Body of pancreas (tissue), 4 donors: ENCODE data around the gene SLIRP.

Experiments used
- POLR2A ChIP-seq, 3 donors: fragments of 450-650 bp; IDR thresholded peaks; one replicate each; pipeline ENCODE4 v1.6.1; 2016; ENCODE audit warnings: antibody characterized with exemption in 3 of 3, mild to moderate bottlenecking in 2 of 3
- TF ChIP-seq, protein P1 (sequence below), 7 experiments: fragments of 450-650 bp in 4 of 7; fragments of 200-600 bp in 3 of 7; sonication (generic) in 3 of 7; IDR thresholded peaks; one replicate each; pipeline ENCODE4 v1.5.1; 2016 to 2019; ENCODE audit warnings: antibody characterized with exemption in 7 of 7

DNA sequence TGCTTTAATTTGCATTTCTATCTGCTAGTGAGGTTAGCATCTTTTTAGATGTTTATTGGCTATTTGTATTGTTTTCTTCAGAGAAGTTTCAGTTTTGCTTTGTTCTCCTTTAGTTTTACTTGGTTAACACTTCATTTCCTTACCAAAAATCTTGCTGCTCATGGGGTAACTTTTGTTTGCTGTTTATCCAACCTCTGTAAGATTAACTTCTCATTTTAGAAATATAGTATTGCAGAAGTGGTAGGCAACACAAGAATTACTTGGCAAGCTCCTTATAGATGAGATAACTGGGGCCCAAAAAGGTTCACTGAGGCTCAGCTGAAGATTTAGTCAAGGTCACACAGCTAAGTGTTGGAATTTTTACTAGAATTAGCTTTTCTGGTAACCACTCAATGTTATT lies 40.6 kb upstream of the SLIRP start:
- TF ChIP-seq, protein P1, sequence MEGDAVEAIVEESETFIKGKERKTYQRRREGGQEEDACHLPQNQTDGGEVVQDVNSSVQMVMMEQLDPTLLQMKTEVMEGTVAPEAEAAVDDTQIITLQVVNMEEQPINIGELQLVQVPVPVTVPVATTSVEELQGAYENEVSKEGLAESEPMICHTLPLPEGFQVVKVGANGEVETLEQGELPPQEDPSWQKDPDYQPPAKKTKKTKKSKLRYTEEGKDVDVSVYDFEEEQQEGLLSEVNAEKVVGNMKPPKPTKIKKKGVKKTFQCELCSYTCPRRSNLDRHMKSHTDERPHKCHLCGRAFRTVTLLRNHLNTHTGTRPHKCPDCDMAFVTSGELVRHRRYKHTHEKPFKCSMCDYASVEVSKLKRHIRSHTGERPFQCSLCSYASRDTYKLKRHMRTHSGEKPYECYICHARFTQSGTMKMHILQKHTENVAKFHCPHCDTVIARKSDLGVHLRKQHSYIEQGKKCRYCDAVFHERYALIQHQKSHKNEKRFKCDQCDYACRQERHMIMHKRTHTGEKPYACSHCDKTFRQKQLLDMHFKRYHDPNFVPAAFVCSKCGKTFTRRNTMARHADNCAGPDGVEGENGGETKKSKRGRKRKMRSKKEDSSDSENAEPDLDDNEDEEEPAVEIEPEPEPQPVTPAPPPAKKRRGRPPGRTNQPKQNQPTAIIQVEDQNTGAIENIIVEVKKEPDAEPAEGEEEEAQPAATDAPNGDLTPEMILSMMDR (IDR thresholded peaks at IDR 0.05), result no peak
- no peak for TF ChIP-seq POLR2A (IDR thresholded peaks at IDR 0.05)
